HG02763 (cell line): Measurements from ENCODE around the gene MACROD1.

ENCODE experiments used
- ATAC-seq: cut with Tn5 transposase; IDR thresholded peaks from one replicate; pipeline ENCODE4 v1.9.1; 2021; ENCODE audit warnings: mild to moderate bottlenecking, moderate library complexity; ENCODE audit not compliant: unreplicated experiment

MACROD1 gene

GRCh38 chr11:64094463-64095260 is 71.3 kb downstream of the MACROD1 start:
- no peak for ATAC-seq

GRCh38 chr11:64093233-64094039 is 72.5 kb downstream of the MACROD1 start:
- ATAC-seq: no peak

DNA sequence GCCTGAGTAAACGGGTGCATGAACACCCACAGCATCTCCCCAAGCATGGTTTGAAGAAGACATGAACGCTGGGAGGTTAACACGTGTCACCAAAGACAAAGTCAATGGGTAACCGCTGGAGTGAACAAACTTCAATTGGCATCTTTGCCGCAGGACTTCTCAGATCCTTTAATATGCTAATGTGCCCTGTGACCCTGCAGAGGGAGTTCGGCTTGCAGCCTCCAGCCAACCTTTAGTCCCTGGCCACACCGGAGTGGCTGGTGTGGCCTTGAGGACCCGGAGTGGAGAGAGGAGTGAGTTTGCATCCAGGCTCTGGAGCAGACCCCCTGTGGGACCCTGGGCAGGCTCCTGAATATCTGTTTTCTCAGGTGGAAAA is 73.2 kb downstream of the MACROD1 start:
- ATAC-seq: no peak

GRCh38 chr11:64092111-64092760 is 73.7 kb downstream of the MACROD1 start:
- no peak for ATAC-seq

- no peak for ATAC-seq
These were observed 75.0 kb downstream of the MACROD1 start for GRCh38 chr11:64090806-64091516.

DNA sequence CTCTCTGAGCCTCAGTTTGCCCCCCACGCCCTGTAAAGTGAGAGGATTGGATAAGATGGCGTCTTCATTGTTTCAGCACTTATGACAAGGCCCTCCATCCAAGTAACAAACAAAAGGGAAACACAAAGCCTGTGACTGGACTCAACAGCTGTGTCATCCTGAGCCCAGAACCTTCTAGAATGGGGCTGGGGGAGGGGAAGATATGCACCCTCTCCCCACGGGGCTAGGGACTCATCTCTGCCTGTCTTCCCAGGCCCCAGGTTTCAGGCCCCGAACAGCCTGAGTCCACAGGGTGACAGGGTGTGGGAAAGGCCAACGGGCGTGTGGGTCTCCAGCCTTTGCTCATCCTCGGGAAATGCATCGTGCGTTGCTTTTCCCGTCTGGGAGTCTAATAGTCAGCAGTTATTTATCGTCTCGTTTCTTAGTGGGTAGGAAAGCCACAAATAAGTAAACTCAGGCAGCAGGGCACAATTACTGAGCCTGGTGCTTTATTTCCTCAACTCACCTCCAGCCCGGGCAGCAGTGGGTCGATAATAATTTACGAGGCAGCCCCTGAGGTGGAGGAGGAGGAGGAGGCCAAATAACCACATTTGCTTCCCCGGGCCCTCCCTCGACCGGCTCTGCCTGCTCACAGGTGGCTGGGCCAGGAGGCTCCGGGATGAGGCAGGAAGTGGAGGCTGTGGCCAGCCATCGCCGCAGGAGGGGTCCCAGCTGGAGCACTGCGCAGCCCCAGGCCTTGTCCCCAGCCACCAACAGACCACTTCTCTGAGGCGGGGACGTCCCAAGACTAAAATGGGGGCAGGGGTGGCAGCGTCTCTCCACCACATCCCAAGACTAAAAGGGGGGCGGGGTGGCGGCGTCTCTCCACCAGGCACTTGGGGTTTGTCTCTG is 75.8 kb downstream of the MACROD1 start:
- ATAC-seq: no peak

GRCh38 chr11:64089493-64089892 is 76.4 kb downstream of the MACROD1 start:
- ATAC-seq: no peak

GRCh38 chr11:64089027-64089360 is 76.9 kb downstream of the MACROD1 start:
- ATAC-seq: no peak

DNA sequence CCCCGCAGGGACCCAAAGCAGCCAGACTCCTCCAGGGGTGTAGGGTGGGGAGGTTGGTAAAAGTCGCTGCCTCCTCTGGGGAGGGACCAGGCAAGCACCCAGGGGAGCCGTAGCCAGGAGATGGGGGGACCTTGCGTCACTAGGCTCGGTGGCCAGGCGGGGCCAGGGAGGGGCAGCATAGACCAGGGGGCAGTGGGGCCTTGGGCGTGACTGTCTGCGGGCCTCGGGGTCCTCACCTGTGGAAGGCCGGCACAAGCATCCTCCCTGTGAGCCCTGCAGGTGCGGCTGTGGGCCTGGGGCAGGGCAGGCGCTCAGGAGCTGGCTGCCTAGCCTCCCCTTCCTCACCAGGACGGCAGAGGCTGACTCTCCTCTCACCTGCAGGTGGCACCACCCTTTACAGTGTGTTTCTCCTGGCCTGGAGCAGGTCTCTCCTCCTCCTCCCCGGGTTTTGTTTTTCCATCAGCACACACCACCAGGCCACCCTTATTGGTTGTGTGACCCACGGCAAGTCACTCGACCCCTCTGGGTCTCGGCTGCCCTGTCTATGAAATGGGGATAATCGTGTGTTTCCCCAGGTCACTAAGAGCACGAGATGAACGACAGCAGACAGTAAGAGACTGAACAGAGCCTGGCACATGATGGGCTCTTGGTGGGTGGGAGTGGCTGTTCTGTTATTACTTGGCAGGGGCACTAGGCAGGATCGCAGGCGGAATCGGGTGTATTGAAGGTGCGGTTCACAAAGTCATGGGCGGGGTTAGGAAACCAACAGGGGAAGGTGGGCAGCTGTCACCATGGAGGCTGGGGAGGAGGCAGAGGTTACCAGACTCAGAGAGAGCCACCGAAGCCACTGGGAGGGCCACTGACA is 77.5 kb downstream of the MACROD1 start:
- no peak for ATAC-seq

- ATAC-seq: no peak
These were observed 79.4 kb downstream of the MACROD1 start for GRCh38 chr11:64086258-64087123.

DNA sequence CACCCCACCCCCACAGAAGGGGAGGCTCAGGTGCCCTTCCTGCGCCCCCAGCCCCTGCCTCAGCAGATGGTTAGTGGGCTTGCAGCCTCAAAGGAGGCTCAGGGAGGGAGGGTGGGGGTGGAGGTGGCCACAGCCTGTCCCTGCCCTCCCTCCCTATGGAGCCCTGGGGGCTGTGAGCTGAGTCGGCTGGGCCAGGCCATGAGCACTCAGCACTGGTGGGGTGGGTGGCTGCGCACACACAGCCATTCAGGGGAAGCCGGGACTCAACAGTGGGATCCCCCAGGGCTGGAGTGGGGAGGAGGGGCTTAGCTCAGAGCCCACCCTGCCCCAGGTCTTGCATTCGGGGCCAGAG is 80.0 kb downstream of the MACROD1 start:
- ATAC-seq: no peak

DNA sequence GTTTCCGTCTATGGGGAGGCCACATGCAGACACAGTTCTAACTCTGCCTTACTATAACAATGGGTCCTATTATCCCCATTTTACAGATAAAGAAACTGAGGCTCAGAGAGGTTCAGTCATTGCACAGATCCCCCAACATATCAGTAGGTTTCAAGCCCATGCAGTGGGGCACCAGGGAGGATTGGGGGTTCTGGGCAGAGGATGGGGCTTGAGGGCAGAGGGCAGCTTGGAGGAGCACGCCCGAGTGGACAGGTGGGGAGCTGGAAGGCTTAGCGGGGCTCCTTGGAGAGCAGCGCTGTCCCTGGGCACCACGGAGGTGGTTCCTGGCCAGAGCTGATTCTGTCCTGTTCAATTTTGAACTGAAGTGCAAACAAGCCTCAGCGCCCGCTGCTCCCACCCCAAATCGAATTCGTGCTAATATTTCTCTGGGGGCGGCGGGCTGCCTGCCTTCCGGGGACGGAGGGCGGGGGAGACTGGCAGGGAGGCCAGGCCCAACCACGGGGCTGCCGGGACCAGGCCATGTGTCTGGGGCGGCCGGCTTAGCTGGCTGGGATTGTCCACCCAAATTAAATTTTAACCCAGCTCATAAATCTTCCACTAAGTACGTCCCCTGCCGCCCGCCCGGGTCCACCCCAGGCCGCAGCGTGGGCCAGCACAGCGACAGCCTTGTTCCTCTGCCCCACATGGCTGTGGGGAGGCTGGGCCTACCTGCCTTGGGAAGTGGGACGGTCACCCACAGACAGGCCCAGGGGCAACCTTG is 80.8 kb downstream of the MACROD1 start:
- no peak for ATAC-seq

DNA sequence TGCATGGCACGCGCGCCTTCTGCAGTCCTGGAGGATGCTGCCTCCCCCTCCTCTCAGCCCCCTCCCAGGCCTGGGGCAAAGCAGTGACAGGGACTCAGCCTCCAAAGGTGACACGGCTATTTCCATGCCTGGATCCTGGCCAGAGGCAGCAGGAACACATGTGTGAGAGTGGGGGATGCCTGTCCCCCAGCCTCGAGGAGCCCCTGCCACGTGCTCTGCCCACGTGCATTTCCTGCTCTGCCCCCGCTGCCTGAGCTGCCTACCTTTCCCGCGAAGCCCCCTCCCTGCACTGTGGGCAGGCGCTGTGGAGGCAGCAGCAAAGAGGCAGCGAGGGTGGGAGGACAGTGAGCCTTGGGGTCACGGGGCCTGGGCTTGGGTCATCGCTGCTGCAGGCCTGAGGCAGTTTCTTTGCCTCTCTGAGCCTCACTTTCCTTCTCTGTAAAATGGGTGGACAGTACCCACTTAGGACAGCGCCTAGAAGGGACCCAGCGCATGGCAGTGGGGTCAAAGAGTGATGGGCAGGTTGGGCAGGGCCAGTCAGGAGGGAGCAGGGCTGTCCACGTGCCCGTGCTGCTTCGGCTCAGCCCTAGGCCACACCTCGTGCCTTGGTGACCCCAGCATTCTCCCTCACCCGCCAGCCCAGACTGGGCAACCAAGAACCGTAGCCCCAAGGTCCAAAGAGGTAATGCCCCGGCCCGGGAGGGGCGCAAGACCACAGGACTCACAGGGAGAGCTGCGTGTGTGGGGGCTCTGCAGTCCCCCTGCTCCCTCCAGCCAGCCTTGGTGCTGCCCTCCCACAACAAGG is 81.6 kb downstream of the MACROD1 start:
- no peak for ATAC-seq

DNA sequence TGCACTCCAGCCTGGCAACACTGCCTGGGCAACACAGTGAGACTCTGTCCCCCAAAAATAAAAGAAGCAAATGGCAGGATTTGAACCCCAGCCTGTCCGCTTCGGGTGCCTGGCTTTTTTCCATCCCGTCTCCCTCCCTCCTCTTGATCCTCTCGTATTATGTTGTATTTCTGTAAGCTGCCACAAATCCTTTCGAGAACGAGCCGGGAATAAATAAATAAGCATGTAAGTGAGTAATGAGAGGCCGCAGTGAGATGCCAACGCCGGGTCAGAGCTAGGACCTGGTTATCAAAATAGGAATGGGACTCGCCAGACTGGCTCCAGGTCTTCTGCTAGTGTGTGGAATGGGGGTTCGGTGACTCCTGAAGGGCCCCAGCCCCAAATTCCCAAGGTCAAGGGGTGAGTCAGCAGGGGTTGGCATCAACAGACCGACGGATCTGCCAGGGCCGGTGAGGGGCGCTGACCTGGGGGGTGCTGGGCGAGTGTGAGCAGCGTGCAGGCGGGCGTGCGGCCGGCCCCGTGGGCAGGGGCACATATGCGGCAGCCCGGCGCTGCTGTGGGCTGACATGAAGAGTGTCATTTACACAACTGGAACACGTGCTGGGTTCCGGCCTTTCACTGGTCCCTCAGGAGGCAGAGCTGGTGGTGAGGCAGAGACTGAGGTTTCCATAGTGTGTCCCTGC is 82.4 kb downstream of the MACROD1 start:
- ATAC-seq: no peak

- ATAC-seq: no peak
These were observed 84.0 kb downstream of the MACROD1 start for GRCh38 chr11:64081745-64082442.

DNA sequence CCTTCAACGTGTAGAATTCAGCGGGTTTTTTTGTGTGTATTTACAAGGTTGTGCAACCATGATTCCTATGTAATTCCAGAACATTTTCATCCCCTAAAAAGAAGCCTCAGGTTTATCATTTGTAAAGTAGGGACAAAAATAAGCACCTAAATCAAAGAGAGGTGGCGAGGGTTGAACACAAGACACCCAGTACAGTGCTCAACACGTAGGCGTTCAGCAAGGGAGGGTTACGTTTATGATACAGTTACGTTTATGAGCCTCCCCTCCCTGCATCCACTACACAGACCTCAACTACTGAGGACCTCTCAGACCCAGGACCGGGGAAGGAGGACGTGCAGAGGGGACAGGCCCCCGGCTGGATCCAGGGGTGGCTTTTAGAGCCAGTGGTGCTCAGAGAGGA is 85.5 kb downstream of the MACROD1 start:
- no peak for ATAC-seq
